ENCODE results near the gene WRAP53.
"Not testable (repeated sequence)": the region's sequence is repeated elsewhere in the genome, so short reads cannot be mapped to it uniquely, and the experiment has no call there.

WRAP53 gene

DNA sequence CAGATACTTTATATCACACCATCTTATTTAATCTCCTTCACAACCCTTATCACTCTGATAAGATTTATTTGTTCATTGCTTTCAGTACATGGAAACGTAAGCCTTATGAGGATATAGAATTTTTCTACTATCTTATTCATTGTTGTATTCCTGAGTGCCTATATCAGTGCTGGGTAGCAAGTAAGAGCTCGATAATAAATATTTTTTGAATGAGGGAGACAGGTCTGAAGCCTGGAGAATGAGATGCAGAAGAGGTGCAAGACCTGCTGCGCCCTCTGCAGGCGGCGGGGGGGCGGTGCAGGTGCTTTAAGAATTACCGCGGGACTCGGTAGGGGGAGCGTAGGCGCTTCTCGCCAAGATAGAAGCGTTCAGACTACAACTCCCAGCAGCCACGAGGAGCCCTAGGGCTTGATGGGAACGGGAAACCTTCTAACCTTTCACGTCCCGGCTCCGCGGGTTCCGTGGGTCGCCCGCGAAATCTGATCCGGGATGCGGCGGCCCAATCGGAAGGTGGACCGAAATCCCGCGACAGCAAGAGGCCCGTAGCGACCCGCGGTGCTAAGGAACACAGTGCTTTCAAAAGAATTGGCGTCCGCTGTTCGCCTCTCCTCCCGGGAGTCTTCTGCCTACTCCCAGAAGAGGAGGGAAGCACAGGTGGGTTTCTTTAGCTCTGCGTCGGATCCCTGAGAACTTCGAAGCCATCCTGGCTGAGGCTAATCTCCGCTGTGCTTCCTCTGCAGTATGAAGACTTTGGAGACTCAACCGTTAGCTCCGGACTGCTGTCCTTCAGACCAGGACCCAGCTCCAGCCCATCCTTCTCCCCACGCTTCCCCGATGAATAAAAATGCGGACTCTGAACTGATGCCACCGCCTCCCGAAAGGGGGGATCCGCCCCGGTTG is at the start of gene WRAP53:
TSS of gene WRAP53 (plus strand) at position 570 of the 900 bp plus-strand sequence. CDS start at position 742, 172 bp downstream.
- peak; percentile 87 for DNase-seq (ENCODE audit: low read depth)

- DNase-seq (ENCODE audit: low read depth): no peak
Observed at GRCh38 chr17:7640783-7641182, 47.5 kb upstream of the WRAP53 start.

- not testable (repeated sequence) for DNase-seq (ENCODE audit: low read depth)
Observed at GRCh38 chr17:7641635-7642034, 46.6 kb upstream of the WRAP53 start.

DNA sequence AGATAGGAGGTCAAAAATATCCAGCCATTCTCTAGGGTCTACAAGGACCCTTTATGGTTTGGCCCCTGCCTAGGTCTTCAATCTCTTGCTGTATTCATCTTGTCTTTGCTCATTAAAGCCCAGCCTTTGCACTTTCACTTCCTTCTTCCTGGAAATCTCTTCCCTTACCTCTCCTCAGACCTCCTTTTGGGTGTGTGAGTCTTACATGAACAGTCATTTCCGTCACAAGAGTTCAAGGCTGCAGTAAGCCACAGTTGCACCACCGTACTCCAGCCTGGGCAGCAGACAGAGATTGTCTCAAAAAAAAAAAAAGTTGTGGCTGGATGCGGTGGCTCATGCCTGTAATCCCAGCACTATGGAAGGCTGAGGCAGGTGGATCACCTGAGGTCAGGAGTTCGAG is 43.5 kb upstream of the WRAP53 start:
- DNase-seq (ENCODE audit: low read depth): no peak

GRCh38 chr17:7646457-7646856 is 41.8 kb upstream of the WRAP53 start:
- no peak for DNase-seq (ENCODE audit: low read depth)

GRCh38 chr17:7647018-7647417 is 41.3 kb upstream of the WRAP53 start:
- no peak for DNase-seq (ENCODE audit: low read depth)

DNA sequence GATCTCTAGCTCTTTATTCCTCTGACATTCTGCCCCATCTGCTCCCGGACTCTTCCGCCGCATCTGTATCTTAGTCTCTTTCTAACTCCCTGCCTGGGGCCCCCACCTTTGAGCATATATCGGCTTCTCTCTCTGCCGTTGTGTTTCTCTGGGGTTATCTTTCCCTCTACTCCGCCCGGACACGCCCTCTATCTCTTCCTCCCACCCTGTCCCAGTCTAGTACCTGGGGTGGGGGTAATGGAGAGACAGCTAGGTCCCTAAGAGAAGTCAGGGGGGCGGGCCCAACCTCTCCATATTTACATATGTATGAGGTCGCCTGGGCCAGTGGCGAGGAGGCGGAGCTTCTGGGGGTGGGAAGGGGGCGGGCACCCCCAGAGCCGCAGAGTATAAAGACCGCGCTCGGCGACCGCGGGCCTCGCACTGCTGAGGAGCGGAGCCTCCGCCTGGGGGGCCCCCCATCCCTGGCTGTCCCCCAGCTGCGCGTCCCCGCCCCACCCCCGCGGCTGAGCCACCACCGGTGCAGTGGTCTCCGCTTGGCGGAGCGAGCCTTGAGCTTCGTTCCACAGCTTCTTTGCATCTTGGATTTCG is 37.7 kb upstream of the WRAP53 start, which contains the start of gene ATP1B2:
TSS of gene ATP1B2 (plus strand) at position 418 of the 588 bp plus-strand sequence. CDS start 593 bp downstream, outside the sequence.
- no peak for DNase-seq (ENCODE audit: low read depth)

- no peak for DNase-seq (ENCODE audit: low read depth)
Observed at GRCh38 chr17:7651097-7651664, 37.1 kb upstream of the WRAP53 start.

DNA sequence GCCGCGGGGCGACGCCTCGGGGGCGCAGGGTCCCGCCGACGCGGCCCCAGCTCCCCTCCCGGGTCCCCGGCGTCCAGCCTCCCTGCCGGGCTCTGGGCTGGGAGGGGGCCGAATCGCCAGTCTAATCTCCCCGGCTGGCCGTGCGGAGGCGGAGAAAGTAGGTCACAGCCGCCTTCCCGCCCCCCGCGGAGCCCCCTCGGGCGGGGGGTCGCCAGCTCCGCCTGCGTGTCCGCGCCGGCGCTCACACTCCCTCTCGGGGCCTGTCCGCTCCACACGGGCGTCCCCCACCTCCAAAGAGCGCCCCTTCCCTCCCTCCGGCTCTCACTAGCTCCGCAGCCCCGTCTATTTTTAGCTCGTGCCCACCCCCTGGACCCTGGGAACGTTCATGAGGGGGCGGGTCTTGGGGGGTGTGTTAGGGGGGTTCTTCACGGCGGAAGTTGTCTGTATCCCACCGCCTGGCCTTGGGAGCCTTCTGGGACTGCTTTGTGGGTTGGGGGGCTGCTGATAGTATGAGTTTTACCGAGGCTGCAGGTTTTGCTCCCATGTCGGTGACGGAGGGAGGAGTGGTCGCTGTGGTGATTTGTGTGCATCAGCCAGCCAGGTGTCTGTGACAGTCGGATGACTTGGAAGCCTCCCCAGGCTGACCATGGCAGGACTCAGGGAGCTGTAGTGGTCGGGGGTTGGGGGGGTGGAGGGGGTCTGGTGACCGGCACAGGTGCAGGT is 36.5 kb upstream of the WRAP53 start:
- DNase-seq (ENCODE audit: low read depth): no peak

GRCh38 chr17:7652388-7653356 is 35.6 kb upstream of the WRAP53 start:
- DNase-seq (ENCODE audit: low read depth): no peak

DNA sequence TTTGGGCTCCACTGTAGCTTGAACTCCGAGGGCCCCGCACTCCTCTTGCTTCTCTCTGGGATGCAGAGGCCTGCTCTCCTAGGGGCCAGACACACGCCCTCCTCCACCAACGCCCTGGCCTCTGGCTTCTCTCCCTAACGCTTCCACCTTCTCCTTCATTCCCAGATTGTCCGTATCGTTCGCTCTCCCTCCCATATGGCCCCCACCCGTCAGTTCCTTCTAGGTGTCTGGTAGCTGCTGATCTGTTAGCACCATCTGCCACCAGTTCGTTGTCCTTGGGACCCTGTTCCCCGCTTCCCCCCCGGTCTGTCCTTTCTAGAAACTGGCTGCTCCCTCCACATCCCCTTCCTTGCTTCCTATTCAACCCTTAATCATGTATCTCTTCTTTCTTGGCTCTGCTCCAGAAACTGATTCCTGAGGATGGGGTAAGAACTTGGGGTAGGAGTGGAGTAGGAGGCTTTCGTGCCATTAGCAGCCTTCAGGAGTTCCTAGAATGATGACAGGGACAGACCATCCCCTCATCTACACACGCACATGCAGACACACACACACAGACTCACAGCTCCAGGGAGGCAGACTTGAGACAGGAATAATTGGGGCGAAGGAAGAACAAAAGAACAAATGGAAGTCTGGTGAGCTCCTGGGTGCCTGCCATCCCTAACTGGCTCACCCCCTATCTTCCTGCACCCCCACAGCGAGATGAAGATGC is 33.3 kb upstream of the WRAP53 start:
- no peak for DNase-seq (ENCODE audit: low read depth)

- DNase-seq (ENCODE audit: low read depth): no peak
Observed at GRCh38 chr17:7655541-7655840, 32.8 kb upstream of the WRAP53 start.

DNA sequence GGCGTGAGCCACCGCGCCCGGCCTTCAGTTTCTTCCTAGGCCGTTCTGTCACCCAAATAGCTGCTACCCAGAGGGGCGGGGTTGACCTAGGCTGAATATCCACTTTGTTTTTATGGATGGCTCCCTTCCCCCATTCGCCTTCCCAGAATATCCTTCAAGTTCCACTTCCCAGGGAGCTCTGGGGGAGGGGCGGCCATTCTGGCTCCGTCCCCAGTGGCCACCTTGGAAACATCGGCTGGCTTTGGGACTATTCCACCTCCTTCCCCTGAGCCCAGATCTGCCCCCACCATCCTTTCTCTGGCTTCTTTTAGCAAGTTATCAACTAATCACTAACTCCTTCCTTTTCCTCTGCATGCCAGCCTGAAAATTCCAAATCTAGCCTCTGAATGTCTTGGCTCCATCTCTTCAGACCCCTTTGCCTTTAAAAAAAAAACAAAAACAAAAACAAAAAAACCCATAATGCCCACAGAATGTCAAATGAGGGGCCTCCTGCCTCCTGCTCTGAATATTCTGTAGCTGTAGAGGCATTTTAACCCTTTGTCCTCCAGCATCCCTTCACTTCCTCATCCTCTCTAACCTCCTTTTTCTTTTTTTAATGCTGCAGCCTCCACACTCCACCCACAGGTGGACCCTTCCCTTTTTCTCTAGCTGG is 31.2 kb upstream of the WRAP53 start:
- DNase-seq (ENCODE audit: low read depth): no peak

DNA sequence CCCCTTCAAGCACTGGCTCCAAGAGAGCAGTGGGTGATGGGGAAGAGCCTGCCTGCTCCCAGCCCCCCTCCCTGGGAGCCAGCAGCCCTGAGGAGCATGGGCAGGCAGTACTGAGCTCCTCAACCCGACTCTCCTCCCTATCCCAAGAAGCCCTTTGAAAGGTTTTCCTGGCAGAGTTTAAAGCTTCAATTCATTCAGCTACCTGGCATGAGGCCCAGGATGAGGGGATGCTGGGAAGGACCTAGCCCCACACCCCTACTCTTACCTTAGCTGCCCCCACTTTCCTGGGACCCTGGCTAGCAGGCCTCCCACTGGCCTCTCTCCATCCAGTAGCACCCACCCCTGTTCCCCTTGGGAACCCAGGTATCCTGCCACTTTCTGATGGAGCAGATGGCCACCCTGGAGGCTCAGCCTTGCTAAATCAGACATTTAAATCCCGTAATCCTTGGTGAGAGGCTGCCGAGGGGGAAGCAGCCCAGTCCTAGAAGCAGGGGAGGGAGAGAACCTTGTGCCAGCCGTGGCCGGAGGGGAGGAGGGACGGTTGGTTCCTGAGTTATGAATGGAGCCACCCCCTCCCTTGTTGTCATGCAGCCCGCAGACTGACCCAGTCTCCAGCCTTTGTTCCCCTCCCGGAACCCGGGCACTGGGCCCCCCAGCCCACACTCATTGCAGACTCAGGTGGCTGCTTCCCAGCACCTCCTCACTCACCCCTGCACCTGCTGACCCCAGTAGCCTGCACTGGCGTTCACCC is 20.4 kb upstream of the WRAP53 start:
- DNase-seq (ENCODE audit: low read depth): no peak

DNA sequence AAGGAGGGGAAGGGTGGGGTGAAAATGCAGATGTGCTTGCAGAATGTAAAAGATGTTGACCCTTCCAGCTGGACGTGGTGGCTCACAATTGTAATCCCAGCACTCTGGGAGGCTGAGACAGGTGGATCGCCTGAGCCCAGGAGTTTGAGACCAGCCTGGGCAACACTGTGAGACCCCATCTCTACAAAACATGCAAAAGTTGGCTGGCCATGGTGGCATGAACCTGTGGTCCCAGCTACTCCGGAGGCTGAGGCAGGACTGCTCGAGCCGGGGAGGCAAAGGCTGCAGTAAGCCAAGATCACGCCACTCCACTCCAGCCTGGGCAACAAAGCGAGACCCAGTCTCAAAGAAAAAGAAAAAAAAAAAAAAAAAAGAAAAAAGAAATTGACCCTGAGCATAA is 19.8 kb upstream of the WRAP53 start:
- DNase-seq (ENCODE audit: low read depth): no peak

- DNase-seq (ENCODE audit: low read depth): no peak
Observed at GRCh38 chr17:7673239-7673638, 15.0 kb upstream of the WRAP53 start.

- no peak for DNase-seq (ENCODE audit: low read depth)
Observed at GRCh38 chr17:7674934-7675333, 13.3 kb upstream of the WRAP53 start.

GRCh38 chr17:7676533-7676932 is 11.7 kb upstream of the WRAP53 start:
- DNase-seq (ENCODE audit: low read depth): no peak

- DNase-seq (ENCODE audit: low read depth): no peak
Observed at GRCh38 chr17:7677388-7678067, 10.7 kb upstream of the WRAP53 start.

Data from HS-27A (cell line).